ENCODE data around the gene SORCS3.

DNA sequence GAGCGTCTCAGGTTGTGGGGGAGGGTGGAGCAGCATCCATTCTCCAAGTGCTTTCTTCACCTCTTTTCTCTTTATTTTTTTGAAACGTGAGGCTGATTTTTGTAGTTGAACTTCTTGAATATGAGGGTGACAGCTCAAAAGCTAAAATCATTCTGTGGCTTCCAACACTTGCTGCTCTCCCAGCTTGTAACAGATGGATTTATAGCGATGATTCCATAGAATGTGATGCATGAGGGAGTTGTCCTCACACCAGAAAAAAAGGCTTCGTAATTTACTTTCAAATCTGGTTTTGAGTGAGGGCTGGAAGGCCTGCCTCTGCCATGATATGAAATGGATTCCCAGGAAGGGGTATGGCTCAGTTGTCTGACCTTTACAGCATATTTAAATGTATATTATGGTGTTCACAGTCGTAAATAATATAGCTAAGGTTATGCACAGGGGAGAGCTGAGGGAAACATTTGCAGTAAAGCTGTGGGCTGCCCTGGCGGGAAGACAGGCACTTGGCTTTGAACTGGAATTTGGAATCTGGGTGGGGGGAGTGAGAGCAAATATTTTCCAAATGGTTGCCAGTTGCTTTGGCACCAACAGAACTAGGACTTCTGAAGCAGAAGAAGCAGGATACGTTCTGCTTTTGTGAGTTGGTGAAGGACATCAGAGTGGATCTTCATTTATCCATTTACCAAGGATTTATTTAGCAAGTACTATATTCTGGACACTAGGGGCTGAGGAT, 166.7 kb downstream of the SORCS3 start:
- TF ChIP-seq GABPA (IDR thresholded peaks at IDR 0.05 in 1 of 2, conservative IDR thresholded peaks at IDR 0.05 in 1 of 2): no peak
- TF ChIP-seq, protein P1, sequence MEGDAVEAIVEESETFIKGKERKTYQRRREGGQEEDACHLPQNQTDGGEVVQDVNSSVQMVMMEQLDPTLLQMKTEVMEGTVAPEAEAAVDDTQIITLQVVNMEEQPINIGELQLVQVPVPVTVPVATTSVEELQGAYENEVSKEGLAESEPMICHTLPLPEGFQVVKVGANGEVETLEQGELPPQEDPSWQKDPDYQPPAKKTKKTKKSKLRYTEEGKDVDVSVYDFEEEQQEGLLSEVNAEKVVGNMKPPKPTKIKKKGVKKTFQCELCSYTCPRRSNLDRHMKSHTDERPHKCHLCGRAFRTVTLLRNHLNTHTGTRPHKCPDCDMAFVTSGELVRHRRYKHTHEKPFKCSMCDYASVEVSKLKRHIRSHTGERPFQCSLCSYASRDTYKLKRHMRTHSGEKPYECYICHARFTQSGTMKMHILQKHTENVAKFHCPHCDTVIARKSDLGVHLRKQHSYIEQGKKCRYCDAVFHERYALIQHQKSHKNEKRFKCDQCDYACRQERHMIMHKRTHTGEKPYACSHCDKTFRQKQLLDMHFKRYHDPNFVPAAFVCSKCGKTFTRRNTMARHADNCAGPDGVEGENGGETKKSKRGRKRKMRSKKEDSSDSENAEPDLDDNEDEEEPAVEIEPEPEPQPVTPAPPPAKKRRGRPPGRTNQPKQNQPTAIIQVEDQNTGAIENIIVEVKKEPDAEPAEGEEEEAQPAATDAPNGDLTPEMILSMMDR (IDR thresholded peaks at IDR 0.05; ENCODE audit: low read depth, low read length, missing input control): no peak
